Heart left ventricle (tissue), 16 donors: ENCODE data around the gene ATRN. TPM values are rescaled to one million over a fixed set of nuclear protein-coding genes. Genes with fewer than 3 reads are reported as not detected.
A peak's percentile ranks its signal among the peaks of the same experiment; 100 is the strongest.

Experiments
- ATAC-seq, 4 donors: fragments of 200-7000 bp; cut with Tn5 transposase; one replicate each; pipeline ENCODE4 v1.9.1; 2020 to 2022; ENCODE audit warnings: moderate library complexity in 4 of 4, mild to moderate bottlenecking in 3 of 4, moderate number of reproducible peaks in 1 of 4
- DNase-seq, 5 donors: peaks; one replicate each; pipeline ENCODE4 v3.0.0-alpha.2; 2020
- H3K27ac ChIP-seq, 12 donors: fragments of 200-600 bp; sonication (generic) in 4 of 12; one replicate each; pipeline versions ENCODE4 v1.5.0 to v1.8.0; 2016 to 2022; ENCODE audit warnings: mild to moderate bottlenecking in 2 of 12
- H3K27me3 ChIP-seq, 9 donors: fragments of 200-600 bp; sonication (generic) in 2 of 9; one replicate each; pipeline versions ENCODE4 v1.5.1 to v1.8.0; 2016 to 2022; ENCODE audit warnings: mild to moderate bottlenecking in 3 of 9
- H3K36me3 ChIP-seq, 9 donors: fragments of 200-600 bp; sonication (generic) in 2 of 9; one replicate each; pipeline versions ENCODE4 v1.5.0 to v1.8.0; 2018 to 2022; ENCODE audit warnings: mild to moderate bottlenecking in 2 of 9
- H3K4me1 ChIP-seq, 12 donors: fragments of 200-600 bp; sonication (generic) in 4 of 12; one replicate each; pipeline versions ENCODE4 v1.5.0 to v1.8.0; 2016 to 2022; ENCODE audit warnings: mild to moderate bottlenecking in 3 of 12
- H3K4me3 ChIP-seq, 12 donors: fragments of 200-600 bp; sonication (generic) in 4 of 12; one replicate each; pipeline versions ENCODE4 v1.5.0 to v1.8.0; 2017 to 2022; ENCODE audit warnings: mild to moderate bottlenecking in 9 of 12, moderate library complexity in 4 of 12
- H3K9me3 ChIP-seq, 12 donors: fragments of 200-600 bp; sonication (generic) in 4 of 12; one replicate each; pipeline versions ENCODE4 v1.5.0 to v1.8.0; 2016 to 2022; ENCODE audit warnings: mild to moderate bottlenecking in 1 of 12
- POLR2A ChIP-seq, 2 donors: fragments of 450-650 bp; IDR thresholded peaks; one replicate each; pipeline ENCODE4 v1.6.1; 2017; ENCODE audit warnings: antibody characterized with exemption in 2 of 2, mild to moderate bottlenecking in 2 of 2, moderate library complexity in 2 of 2
- WGBS, 4 donors: extraction: QIAGEN DNeasy Blood & Tissue Kit in 2 of 4; methylation state at CpG; one replicate each; pipeline versions ENCODE4 v1.1.5 to v1.1.7; 2013 to 2018; 5-methylcytosine and 5-hydroxymethylcytosine counted together
- intact Hi-C, 10 donors: fragments of 100-400 bp; cut with DNase I; formaldehyde crosslinking; loops; one replicate each; pipeline versions ENCODE4 v1.11.1 to v1.14.2; 2022
- polyA plus RNA-seq, 2 donors: library from polyadenylated mRNA; stranded (reverse); fragments of 200-250 nt; gene quantifications; one replicate each; pipeline ENCODE4 v1.2.3, GENCODE V29; 2013
- total RNA-seq, 9 donors: library from RNA; depleted of rRNA in 2 of 9; stranded (reverse); fragments of >200 nt in 2 of 9; fragmentation: NEBNext Ultra II Directional in 3 of 9; extraction: Animal tissue kit (Norgen Biotek cat#: 25700) in 3 of 9; gene quantifications; one replicate each; pipeline versions ENCODE4 v1.1.0 to v1.2.4, GENCODE V29; 2016 to 2023
- TF ChIP-seq, protein P1 (sequence below), 12 donors: fragments of 200-600 bp; sonication (generic) in 4 of 12; IDR thresholded peaks; one replicate each; pipeline versions ENCODE4 v1.5.0 to v1.8.0; 2018 to 2022; ENCODE audit warnings: antibody characterized with exemption in 12 of 12, mild to moderate bottlenecking in 5 of 12
- donor health status: ischemic (EF 13 %, LVEDD 7.1; RV severe dilation, severe dysfunction).
- donor health status: healthy with polysubstance abuse.
- donor health status: DM: no; HTN: yes; CAD: no.
- donor health status: DM: no; HTN: no; CAD: no.
- donor health status: ischemic (EF 25% LVEDD 6.9; RV normal size, moderate dysfunction).
- donor health status: ischemic (EF 25% LVEDD 5.7; RV mildly dilated, moderate dysfunction).
- donor health status: healthy.
- donor health status: DM: yes; HTN: yes; CAD: no.
- donor health status: ischemic (EF 35%, LVEDD 5.7; RV mildly dilated, moderate dysfunction).
- donor health status: nonischemic (EF 11% LVEDD 7.7; RV severe dilation, severe dysfunction).
- donor health status: DM: yes; HTN: yes; CAD: no.
- donor health status: PGD.
- donor health status: ischemic (EF 29% LVEDD 5.4; RV normal size, mild dysfunction).
- donor health status: nonischemic (EF 23%, LVEDD 6.1; RV moderate dilation, normal function).

ATRN gene
- total and polyA plus RNA-seq, 11 donors: 4.8 to 44.7 (median 32.6) TPM

DNA sequence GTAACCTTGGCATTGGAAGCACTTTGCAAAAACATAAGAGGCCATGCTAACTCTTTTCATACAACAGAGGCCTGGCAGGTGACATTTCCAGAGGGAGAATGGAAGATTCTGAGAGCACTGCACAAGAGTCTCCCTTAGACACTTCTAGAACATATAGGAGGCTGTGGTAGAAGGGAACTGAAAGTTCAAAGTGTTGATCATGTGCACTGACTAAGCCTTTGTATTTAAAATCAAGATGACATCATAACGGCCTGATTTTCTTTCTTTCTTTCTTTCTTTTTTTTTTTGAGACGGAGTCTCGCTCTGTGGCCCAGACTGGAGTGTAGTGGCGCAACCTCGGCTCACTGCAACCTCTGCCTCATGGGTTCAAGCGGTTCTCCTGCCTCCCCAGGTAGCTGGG is 36.6 kb upstream of the ATRN start:
- Histone ChIP-seq H3K36me3 (no peaks in the 10 kb centered on the region), H3K27me3 (no peaks in the 10 kb centered on the region), H3K4me1 (peaks cover 0 to 29% (median 0%) of the 10 kb centered on the region in 12 donors), H3K27ac (peak overlapping the region in 1 of 12 donors; percentile 62), H3K4me3 (no peak overlapping the region), H3K9me3 (no peaks in the 10 kb centered on the region)
- intact Hi-C loops: loop anchor here in 1 of 10 donors (1.0 kb wide), 1 partner anchor 8 kb away; no protein-coding TSS in a partner anchor
- DNase-seq: no peak
- 84 to 89% (median 86%) methylated on average over 6 of the region's 6 CpGs for WGBS, 4 donors
- TF ChIP-seq POLR2A (IDR thresholded peaks at IDR 0.05): no peak
- TF ChIP-seq, protein P1, sequence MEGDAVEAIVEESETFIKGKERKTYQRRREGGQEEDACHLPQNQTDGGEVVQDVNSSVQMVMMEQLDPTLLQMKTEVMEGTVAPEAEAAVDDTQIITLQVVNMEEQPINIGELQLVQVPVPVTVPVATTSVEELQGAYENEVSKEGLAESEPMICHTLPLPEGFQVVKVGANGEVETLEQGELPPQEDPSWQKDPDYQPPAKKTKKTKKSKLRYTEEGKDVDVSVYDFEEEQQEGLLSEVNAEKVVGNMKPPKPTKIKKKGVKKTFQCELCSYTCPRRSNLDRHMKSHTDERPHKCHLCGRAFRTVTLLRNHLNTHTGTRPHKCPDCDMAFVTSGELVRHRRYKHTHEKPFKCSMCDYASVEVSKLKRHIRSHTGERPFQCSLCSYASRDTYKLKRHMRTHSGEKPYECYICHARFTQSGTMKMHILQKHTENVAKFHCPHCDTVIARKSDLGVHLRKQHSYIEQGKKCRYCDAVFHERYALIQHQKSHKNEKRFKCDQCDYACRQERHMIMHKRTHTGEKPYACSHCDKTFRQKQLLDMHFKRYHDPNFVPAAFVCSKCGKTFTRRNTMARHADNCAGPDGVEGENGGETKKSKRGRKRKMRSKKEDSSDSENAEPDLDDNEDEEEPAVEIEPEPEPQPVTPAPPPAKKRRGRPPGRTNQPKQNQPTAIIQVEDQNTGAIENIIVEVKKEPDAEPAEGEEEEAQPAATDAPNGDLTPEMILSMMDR (IDR thresholded peaks at IDR 0.05): no peak
- ATAC-seq: no peak

DNA sequence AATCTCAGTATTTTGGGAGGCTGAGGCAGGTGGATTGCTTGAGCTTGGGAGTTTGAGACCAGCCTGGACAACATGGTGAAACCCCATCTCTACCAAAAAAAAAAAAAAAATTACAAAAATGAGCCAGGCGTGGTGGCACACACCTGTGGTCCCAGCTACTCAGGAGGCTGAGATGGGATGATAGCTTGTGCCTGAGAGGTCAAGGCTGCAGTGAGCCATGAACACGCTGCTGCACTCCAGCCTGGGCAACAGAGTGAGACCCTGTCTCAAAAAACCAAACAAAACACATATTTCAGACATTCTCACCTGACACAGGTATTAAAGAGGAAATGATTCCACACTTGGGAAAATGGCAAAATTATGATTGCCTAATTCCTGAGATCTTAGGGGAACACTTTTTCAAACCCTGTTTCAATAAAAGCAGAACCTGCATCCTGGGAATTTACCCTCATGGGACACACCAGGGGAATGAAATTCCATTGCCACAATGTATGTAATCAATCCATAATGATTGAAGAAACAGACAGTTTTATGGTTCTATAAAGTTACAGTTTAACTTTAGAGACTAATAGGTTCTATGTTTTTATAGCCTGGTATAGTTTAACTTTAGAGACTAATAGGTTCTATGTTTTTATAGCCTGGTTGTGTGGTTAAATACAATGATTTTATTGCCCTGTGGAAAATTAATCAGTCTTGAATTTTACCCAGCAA is 33.8 kb upstream of the ATRN start:
- H3K27me3 ChIP-seq: no peaks in the 10 kb centered on the region
- no peak for ATAC-seq
- H3K4me1 ChIP-seq: peaks cover 0 to 14% (median 0%) of the 10 kb centered on the region in 12 donors
- WGBS, 4 donors: 63 to 92% (median 91%) methylated on average over 2 of the region's 2 CpGs
- no peak overlapping the region for H3K4me3 ChIP-seq
- intact Hi-C loops: no loop called here
- no peak overlapping the region for H3K27ac ChIP-seq
- no peak for TF ChIP-seq POLR2A (IDR thresholded peaks at IDR 0.05)
- TF ChIP-seq, protein P1 (IDR thresholded peaks at IDR 0.05): no peak
- no peak for DNase-seq
- no peaks in the 10 kb centered on the region for H3K9me3 ChIP-seq
- no peaks in the 10 kb centered on the region for H3K36me3 ChIP-seq

DNA sequence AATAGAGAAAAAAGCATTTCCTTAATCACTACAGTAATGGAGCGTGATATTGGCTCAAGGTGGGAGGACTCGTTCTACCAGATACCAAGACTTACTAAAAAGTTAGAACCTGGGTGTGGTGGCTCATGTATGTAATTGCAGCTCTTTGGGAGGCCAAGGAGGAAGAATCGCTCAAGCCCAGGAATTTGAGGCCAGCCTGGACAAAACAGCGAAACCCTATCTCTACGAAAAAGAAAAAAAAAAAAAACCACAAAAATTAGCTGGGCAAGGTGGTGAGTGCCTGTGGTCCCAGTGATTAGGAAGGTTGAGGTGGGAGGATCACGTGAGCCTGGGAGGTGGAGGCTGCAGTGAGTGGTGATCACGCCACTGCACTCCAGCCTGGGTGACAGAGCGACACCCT is 24.0 kb upstream of the ATRN start:
- TF ChIP-seq, protein P1 (IDR thresholded peaks at IDR 0.05): no peak
- no peak for TF ChIP-seq POLR2A (IDR thresholded peaks at IDR 0.05)
- DNase-seq (no peak), ATAC-seq (no peak)
- Histone ChIP-seq H3K27ac (no peak overlapping the region), H3K36me3 (no peaks in the 10 kb centered on the region), H3K9me3 (no peaks in the 10 kb centered on the region), H3K4me3 (no peak overlapping the region), H3K4me1 (no peaks in the 10 kb centered on the region), H3K27me3 (no peaks in the 10 kb centered on the region)
- intact Hi-C loops: no loop called here
- 89 to 92% (median 90%) methylated on average over 8 of the region's 8 CpGs for WGBS, 4 donors

DNA sequence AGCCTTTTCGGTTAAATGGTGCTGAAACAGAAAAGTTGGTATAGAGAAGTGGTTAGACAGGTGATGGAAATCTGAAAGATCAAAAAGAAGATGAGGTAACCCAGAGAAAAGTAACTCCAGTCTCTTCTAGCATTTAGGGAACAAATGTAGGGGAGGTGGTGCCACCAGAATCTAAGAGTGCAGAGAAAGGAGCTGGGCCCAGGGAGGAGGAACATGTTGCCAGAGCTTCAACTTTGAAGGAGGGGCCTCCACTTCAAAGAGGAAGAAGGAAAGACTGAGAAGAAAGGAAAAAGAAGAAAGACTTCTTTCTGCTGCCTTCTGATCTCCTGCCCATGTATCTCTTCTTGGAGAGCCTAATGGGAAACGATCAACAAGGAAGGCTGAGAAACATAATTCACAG is 23.5 kb upstream of the ATRN start:
- Histone ChIP-seq H3K4me1 (no peaks in the 10 kb centered on the region), H3K27me3 (no peaks in the 10 kb centered on the region), H3K27ac (no peak overlapping the region), H3K4me3 (no peak overlapping the region), H3K36me3 (no peaks in the 10 kb centered on the region), H3K9me3 (no peaks in the 10 kb centered on the region)
- DNase-seq (no peak), ATAC-seq (no peak)
- 80 to 89% (median 85%) methylated on average over 2 of the region's 2 CpGs for WGBS, 4 donors
- intact Hi-C loops: no loop called here
- TF ChIP-seq POLR2A (IDR thresholded peaks at IDR 0.05): no peak
- TF ChIP-seq, protein P1 (IDR thresholded peaks at IDR 0.05): no peak
